GM12878 (cell line): ENCODE data around the gene ZKSCAN7. TPM values are rescaled to one million over a fixed set of nuclear protein-coding genes. Genes with fewer than 3 reads are reported as not detected.

Experiments
- ATAC-seq: fragments of 200-7000 bp; cut with Tn5 transposase; 3 replicates; pipeline ENCODE4 v1.9.1; 2020; ENCODE audit warnings: mild to moderate bottlenecking, moderate library complexity
- BruUV-seq: library from RNA; stranded (reverse); fragments of 400-500 nt; replicated peaks from 2 replicates; lab custom pipeline; 2021; lab: Mats Ljungman, UMichigan
- CTCF ChIA-PET: fragments of 300-600 bp; sonication (Branson Sonifier 250); formaldehyde crosslinking; extraction: SDS; loops from one replicate; lab custom pipeline; 2021; ENCODE audit warnings: inconsistent platforms; lab: Yijun Ruan, JAX
- POLR2A ChIA-PET: fragments of 350-600 bp; formaldehyde crosslinking; extraction: SDS; loops from one replicate; lab custom pipeline; 2021; ENCODE audit warnings: inconsistent platforms; lab: Charles Lee
- RAD21 ChIA-PET: fragments of 300-600 bp; sonication (Branson Sonifier 250); formaldehyde crosslinking; loops from one replicate; lab custom pipeline; 2023; ENCODE audit warnings: antibody characterized with exemption; ENCODE audit not compliant: unreplicated experiment; lab: Charles Lee
- SMC1A ChIA-PET: fragments of 300-600 bp; sonication (Branson Sonifier 250); formaldehyde crosslinking; loops from one replicate; lab custom pipeline; 2023; ENCODE audit not compliant: unreplicated experiment, uncharacterized antibody; lab: Charles Lee
- DNase-seq: peaks from one replicate; pipeline ENCODE4 v3.0.0-alpha.2; 2011; ENCODE audit warnings: low read depth, low spot score
- FAIRE-seq: peaks from 3 replicates; lab custom pipeline; 2011; peaks lifted over from hg19 to GRCh38; lab: Jason Lieb, UNC
- H2AFZ ChIP-seq: 2 replicates; pipeline ENCODE4 v1.6.0; 2011; ENCODE audit warnings: low read depth, low read length, control low read depth; ENCODE audit not compliant: control insufficient read depth
- H3K27ac ChIP-seq: 2 replicates; pipeline ENCODE4 v1.5.1; 2011; ENCODE audit warnings: control low read depth; ENCODE audit not compliant: control insufficient read depth, insufficient read depth
- H3K27me3 ChIP-seq, 2 experiments: replicated peaks in 1 of 2; 2 replicates each; pipeline versions ENCODE4 v1.6.0 to v1.6.1; 2011; ENCODE audit warnings: low read length in 1 of 2; ENCODE audit not compliant: control insufficient read depth in 2 of 2, insufficient read depth in 2 of 2
- H3K36me3 ChIP-seq, 2 experiments: 2 replicates each; pipeline ENCODE4 v1.5.1; 2011; ENCODE audit warnings: low read length in 1 of 2; ENCODE audit not compliant: control insufficient read depth in 2 of 2, insufficient read depth in 2 of 2
- H3K4me1 ChIP-seq: 2 replicates; pipeline ENCODE4 v1.6.1; 2011; ENCODE audit warnings: mild to moderate bottlenecking, low read length, moderate library complexity, mixed read lengths; ENCODE audit not compliant: control insufficient read depth, insufficient read depth
- H3K4me2 ChIP-seq: 2 replicates; pipeline ENCODE4 v1.6.0; 2011; ENCODE audit warnings: control low read depth; ENCODE audit not compliant: control insufficient read depth, insufficient read depth
- H3K4me3 ChIP-seq: fragments of 200-600 bp; sonication (generic); 2 replicates; pipeline ENCODE4 v1.5.1; 2016
- H3K79me2 ChIP-seq: 2 replicates; pipeline ENCODE4 v1.6.0; 2011; ENCODE audit warnings: low read length; ENCODE audit not compliant: control insufficient read depth, insufficient read depth
- H3K9ac ChIP-seq: 2 replicates; pipeline ENCODE4 v1.8.0; 2011; ENCODE audit warnings: low read length, control low read depth, mixed read lengths; ENCODE audit not compliant: control insufficient read depth, insufficient read depth
- H3K9me3 ChIP-seq: replicated peaks from 3 replicates; pipeline ENCODE4 v1.5.1; 2011; ENCODE audit warnings: mild to moderate bottlenecking, low read length; ENCODE audit not compliant: control insufficient read depth, insufficient read depth
- H4K20me1 ChIP-seq: 2 replicates; pipeline ENCODE4 v1.6.0; 2011; ENCODE audit not compliant: control insufficient read depth, insufficient read depth
- EED ChIP-seq: sonication (generic); IDR thresholded peaks from 2 replicates; pipeline ENCODE4 v1.6.1; 2016; ENCODE audit warnings: antibody characterized with exemption, low read depth
- FOS ChIP-seq: IDR thresholded peaks from 3 replicates; pipeline ENCODE4 v1.6.1; 2011; ENCODE audit warnings: borderline replicate concordance; ENCODE audit not compliant: insufficient read length; ENCODE audit errors: extremely low read depth
- MYC ChIP-seq: IDR thresholded peaks from 2 replicates; pipeline ENCODE4 v1.6.1; 2011; ENCODE audit warnings: mild to moderate bottlenecking, low read length, moderate library complexity, inconsistent platforms; ENCODE audit not compliant: insufficient read depth, insufficient replicate concordance, insufficient read length, severe bottlenecking
- NBN ChIP-seq: fragments of 450-650 bp; IDR thresholded peaks from 2 replicates; pipeline ENCODE4 v1.6.1; 2016
- STAT1 ChIP-seq: fragments of 450-650 bp; conservative IDR thresholded peaks from 2 replicates; pipeline ENCODE4 v1.6.1; 2014; ENCODE audit warnings: antibody characterized with exemption, mild to moderate bottlenecking
- TBL1XR1 ChIP-seq: IDR thresholded peaks from 2 replicates; pipeline ENCODE4 v1.6.1; 2012; ENCODE audit warnings: low read depth, low read length, improper control_type of control experiment
- TCF7 ChIP-seq: IDR thresholded peaks from 2 replicates; pipeline ENCODE4 v1.6.1; 2014; ENCODE audit warnings: antibody characterized with exemption, borderline replicate concordance
- WGBS: methylation state at CpG from one replicate; pipeline ENCODE4 v1.1.6; 2016; ENCODE audit warnings: low lambda C conversion rate; ENCODE audit not compliant: insufficient replicate concordance, insufficient coverage; ENCODE audit errors: missing lambda C conversion rate; 5-methylcytosine and 5-hydroxymethylcytosine counted together
- in situ Hi-C: fragments of 300-500 bp; cut with MboI; formaldehyde crosslinking; loops from 9 replicates; pipeline ENCODE4 v1.14.3; 2018; ENCODE audit warnings: mixed read lengths
- intact Hi-C: fragments of 100-400 bp; cut with micrococcal nuclease; formaldehyde crosslinking; loops from one replicate; pipeline ENCODE4 v1.14.2; 2022; ENCODE audit not compliant: unreplicated experiment
- polyA plus RNA-seq, 11 experiments: library from polyadenylated mRNA; depleted of rRNA in 4 of 11; unstranded in 6 of 11; stranded (reverse) in 5 of 11; fragments of >200 nt; fragmentation: Nextera tagmentation in 4 of 11; fragmentation: Illumina TruSeq in 1 of 11; extraction: Ambion mirVana in 4 of 11; extraction: Trizol in 1 of 11; gene quantifications; 1 replicate in 1 of 11; 2 replicates in 10 of 11; pipeline versions ENCODE4 v1.2.1 to v1.2.3, GENCODE V29; 2011 to 2016; ENCODE audit warnings: inconsistent platforms in 2 of 11, missing spikeins in 2 of 11, low read depth in 1 of 11
- total RNA-seq, 4 experiments: library from RNA; depleted of rRNA in 3 of 4; stranded (reverse); fragments of >200 nt in 3 of 4; fragmentation: Illumina TruSeq in 1 of 4; extraction: Trizol in 1 of 4; gene quantifications; 2 replicates each; pipeline versions ENCODE4 v1.2.1 to v1.2.3, GENCODE V29; 2013 to 2021
- TF ChIP-seq, protein P1 (sequence below): fragments of 450-650 bp; IDR thresholded peaks from 2 replicates; pipeline ENCODE4 v1.6.1; 2017; ENCODE audit warnings: low read depth, mild to moderate bottlenecking, moderate library complexity
- TF ChIP-seq, protein P2 (sequence below): IDR thresholded peaks from 2 replicates; pipeline ENCODE4 v1.6.1; 2011; ENCODE audit warnings: mild to moderate bottlenecking, low read depth, low read length, moderate library complexity; ENCODE audit not compliant: insufficient replicate concordance

ZKSCAN7 gene
- total and polyA plus RNA-seq, 10 of the 15 experiments (the other 5 are each of a cell fraction or from before 2014, with no cell fraction given) = 0.77 to 6.0 (median 3.5) TPM

DNA sequence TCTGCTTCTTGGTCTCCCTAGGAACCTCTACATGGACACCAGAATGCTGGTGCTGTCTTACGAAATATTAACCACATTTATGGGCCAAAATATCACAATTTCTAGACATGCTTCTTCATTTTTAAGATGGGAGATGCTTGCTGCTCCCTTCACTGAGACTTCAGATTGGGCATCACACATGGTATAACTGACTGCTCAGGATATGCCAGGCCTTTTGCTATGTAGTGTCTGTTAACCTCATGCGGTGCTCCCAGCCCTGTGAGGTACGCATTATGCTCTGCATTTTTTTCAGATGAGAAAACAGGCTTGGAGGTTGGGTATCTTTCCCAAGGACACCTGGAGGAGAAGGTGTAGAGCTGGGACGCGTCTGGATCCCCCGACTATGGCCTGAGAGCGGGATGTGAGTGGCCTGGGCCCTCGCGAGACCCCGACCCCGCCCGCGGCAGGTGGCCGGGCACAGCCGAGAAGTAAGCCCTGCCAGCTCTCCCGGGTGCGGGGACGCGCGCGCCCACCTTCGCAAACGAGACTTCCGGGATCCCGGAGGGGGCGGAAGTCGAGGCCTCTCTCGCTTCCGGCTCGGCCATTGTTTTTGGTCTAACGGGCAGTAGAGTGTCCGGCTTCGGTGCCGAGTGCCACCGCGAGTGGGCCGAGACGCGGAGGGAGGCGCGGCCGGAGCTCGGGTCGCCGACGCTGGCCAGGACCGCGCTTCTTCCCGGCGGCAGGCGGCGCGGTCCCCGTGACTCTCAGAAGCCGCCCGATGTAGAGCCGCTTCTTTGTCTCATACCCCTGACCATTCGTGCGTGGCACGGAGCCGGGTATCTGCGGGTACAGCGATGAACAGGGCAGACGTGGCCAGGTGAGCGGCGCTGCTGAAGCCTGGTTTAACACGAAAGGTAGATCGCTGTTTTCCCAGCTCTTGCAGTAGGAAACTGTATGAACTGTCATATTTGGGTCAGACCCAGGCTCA lies at the start of gene ZKSCAN7 (continued):
- TF ChIP-seq MYC = no peak
- no peak for TF ChIP-seq FOS
- TF ChIP-seq EED = peak; percentile 28; the same call in 1 of the 2 replicates
- no peak for TF ChIP-seq TCF7

DNA sequence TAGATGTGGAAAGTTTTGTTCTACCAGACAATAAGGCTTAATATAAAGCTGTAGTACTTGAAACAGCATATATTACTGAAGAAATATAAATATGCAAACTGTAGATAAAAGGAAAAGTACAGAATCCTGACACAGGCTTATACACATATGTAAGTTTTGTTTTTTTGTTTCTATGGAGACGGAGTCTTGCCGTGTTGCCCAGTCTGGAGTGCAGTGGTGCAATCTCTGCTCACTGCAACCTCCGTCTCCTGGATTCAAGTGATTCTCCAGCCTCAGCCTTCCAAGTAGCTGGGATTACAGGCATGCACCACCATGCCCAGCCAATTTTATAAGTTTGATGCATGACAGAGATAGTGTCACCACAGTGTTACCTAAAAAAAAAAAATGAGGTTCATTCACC lies 48.4 kb upstream of the ZKSCAN7 start:
- Histone ChIP-seq H3K4me3 (no peak overlapping the region), H3K27me3 (no peaks in the 10 kb centered on the region), H3K79me2 (peaks cover 22% of the 10 kb centered on the region), H3K4me1 (peaks cover 4% of the 10 kb centered on the region), H4K20me1 (no peaks in the 10 kb centered on the region)
- ChIA-PET CTCF (no interaction called here), SMC1A (no interaction called here)
- in situ Hi-C loops = no loop called here
- TF ChIP-seq, protein P1, sequence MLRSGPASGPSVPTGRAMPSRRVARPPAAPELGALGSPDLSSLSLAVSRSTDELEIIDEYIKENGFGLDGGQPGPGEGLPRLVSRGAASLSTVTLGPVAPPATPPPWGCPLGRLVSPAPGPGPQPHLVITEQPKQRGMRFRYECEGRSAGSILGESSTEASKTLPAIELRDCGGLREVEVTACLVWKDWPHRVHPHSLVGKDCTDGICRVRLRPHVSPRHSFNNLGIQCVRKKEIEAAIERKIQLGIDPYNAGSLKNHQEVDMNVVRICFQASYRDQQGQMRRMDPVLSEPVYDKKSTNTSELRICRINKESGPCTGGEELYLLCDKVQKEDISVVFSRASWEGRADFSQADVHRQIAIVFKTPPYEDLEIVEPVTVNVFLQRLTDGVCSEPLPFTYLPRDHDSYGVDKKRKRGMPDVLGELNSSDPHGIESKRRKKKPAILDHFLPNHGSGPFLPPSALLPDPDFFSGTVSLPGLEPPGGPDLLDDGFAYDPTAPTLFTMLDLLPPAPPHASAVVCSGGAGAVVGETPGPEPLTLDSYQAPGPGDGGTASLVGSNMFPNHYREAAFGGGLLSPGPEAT = no peak
- TF ChIP-seq TBL1XR1 = no peak
- no peak for TF ChIP-seq STAT1
- no peak for TF ChIP-seq NBN
- TF ChIP-seq, protein P2, sequence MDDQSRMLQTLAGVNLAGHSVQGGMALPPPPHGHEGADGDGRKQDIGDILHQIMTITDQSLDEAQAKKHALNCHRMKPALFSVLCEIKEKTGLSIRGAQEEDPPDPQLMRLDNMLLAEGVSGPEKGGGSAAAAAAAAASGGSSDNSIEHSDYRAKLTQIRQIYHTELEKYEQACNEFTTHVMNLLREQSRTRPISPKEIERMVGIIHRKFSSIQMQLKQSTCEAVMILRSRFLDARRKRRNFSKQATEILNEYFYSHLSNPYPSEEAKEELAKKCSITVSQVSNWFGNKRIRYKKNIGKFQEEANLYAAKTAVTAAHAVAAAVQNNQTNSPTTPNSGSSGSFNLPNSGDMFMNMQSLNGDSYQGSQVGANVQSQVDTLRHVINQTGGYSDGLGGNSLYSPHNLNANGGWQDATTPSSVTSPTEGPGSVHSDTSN = no peak
- TF ChIP-seq, all 136 proteins: peak for 0
- intact Hi-C loops = no loop called here
- 100% methylated on average over 3 of the region's 3 CpGs for WGBS
- H3K27ac ChIP-seq = no peak overlapping the region
- peaks cover 17% of the 10 kb centered on the region; the same call in 2 of the 3 replicates for H3K9me3 ChIP-seq
- no peak for FAIRE-seq
- no peak for ATAC-seq
- ChIA-PET RAD21 (interaction anchor here (0.6 kb wide), 1 partner anchor 431 kb away, joined by 3 read pairs; no protein-coding TSS in a partner anchor), POLR2A (no interaction called here)
- no peak overlapping the region for H2AFZ ChIP-seq
- H3K4me2 ChIP-seq = no peak overlapping the region
- no TSS peak for BruUV-seq
- peaks cover 5% of the 10 kb centered on the region in 2 experiments; a peak in 3 of 4 replicates for H3K36me3 ChIP-seq
- DNase-seq = no peak
- H3K9ac ChIP-seq = no peak overlapping the region
